K562 (cell line): ENCODE measurements around the gene TWSG1. TPM values are rescaled to one million over a fixed set of nuclear protein-coding genes. Genes with fewer than 3 reads are reported as not detected.
A peak's percentile ranks its signal among the peaks of the same experiment; 100 is the strongest.

Experiments
- CHD7 ChIP-seq: fragments of 200-600 bp; sonication (generic); IDR thresholded peaks from one replicate; pipeline ENCODE4 v1.6.1; 2012; ENCODE audit warnings: mild to moderate bottlenecking, low read depth, low read length, inconsistent platforms
- EZH2 ChIP-seq: IDR thresholded peaks from 2 replicates; pipeline ENCODE4 v1.6.1; 2012; ENCODE audit warnings: low read depth, mild to moderate bottlenecking, inconsistent platforms, low read length, borderline replicate concordance
- KDM5B ChIP-seq: fragments of 200-600 bp; sonication (generic); IDR thresholded peaks from 2 replicates; pipeline ENCODE4 v1.6.1; 2012; ENCODE audit warnings: low read depth, mild to moderate bottlenecking, moderate library complexity, low read length, control low read depth, inconsistent platforms; ENCODE audit not compliant: insufficient replicate concordance
- MEF2D ChIP-seq: conservative IDR thresholded peaks from 2 replicates; pipeline ENCODE4 v1.6.1; 2016; ENCODE audit warnings: low read depth, missing genetic modification characterization, missing compliant biosample characterization
- NFIC ChIP-seq: fragments of 450-650 bp; IDR thresholded peaks from 2 replicates; pipeline ENCODE4 v1.6.1; 2017; ENCODE audit warnings: mild to moderate bottlenecking, inconsistent platforms
- NFRKB ChIP-seq: fragments of 450-650 bp; IDR thresholded peaks from 2 replicates; pipeline ENCODE4 v1.6.1; 2016; ENCODE audit warnings: low read depth
- RBFOX2 ChIP-seq: fragments of 200-400 bp; formaldehyde crosslinking; IDR thresholded peaks from 2 replicates; pipeline ENCODE4 v1.6.1; 2017; ENCODE audit warnings: low read depth, mild to moderate bottlenecking, low read length, moderate library complexity
- SRSF7 ChIP-seq: fragments of 200-400 bp; formaldehyde crosslinking; optimal IDR thresholded peaks from 2 replicates; pipeline ENCODE3; 2017; ENCODE audit warnings: mild to moderate bottlenecking, low read depth, low read length
- TCFL5 ChIP-seq: fragments of 250-450 bp; sonication (Bioruptor Pico); conservative IDR thresholded peaks from 2 replicates; pipeline ENCODE4 v1.6.1; 2021; ENCODE audit warnings: mild to moderate bottlenecking, moderate library complexity, matching md5 sums
- THRB ChIP-seq: fragments of 450-650 bp; formaldehyde crosslinking; conservative IDR thresholded peaks from 2 replicates; pipeline ENCODE4 v1.4.0; 2022; ENCODE audit warnings: mild to moderate bottlenecking, missing genetic modification characterization
- polyA plus RNA-seq, 8 experiments: library from polyadenylated mRNA; depleted of rRNA in 4 of 8; stranded (reverse) in 5 of 8; unstranded in 3 of 8; fragments of >200 nt; fragmentation: Nextera tagmentation in 2 of 8; fragmentation: Illumina TruSeq in 1 of 8; extraction: Ambion mirVana in 2 of 8; extraction: Trizol in 1 of 8; gene quantifications; 2 replicates each; pipeline versions ENCODE4 v1.2.1 to v1.2.3, GENCODE V29; 2011 to 2014; ENCODE audit warnings: inconsistent platforms in 1 of 8, missing spikeins in 1 of 8
- total RNA-seq, 7 experiments: library from RNA; depleted of rRNA in 6 of 7; stranded (reverse); fragments of >200 nt in 6 of 7; fragmentation: Illumina TruSeq in 2 of 7; extraction: Trizol in 2 of 7; gene quantifications; 2 replicates each; pipeline versions ENCODE4 v1.2.1 to v1.2.3, GENCODE V29; 2011 to 2021; ENCODE audit warnings: low replicate concordance in 1 of 7
- TF ChIP-seq, protein P1 (sequence below): sonication (generic); formaldehyde crosslinking; IDR thresholded peaks from 2 replicates; pipeline ENCODE4 v1.8.0; 2022; ENCODE audit warnings: missing genetic modification reagents, mild to moderate bottlenecking, borderline replicate concordance
- TF ChIP-seq, protein P2 (sequence below): fragments of 200-800 bp; sonication (Bioruptor generic); IDR thresholded peaks from 2 replicates; pipeline ENCODE4 v1.6.1; 2017; ENCODE audit warnings: missing genetic modification characterization, missing compliant biosample characterization

TWSG1 gene
- total and polyA plus RNA-seq, 9 of the 15 experiments (the other 6 are each of a cell fraction or from before 2014, with no cell fraction given): 10.4 to 37.2 (median 25.1) TPM

- TF ChIP-seq THRB (CRISPR knock-in tag) (peak; percentile 76; the same call in 1 of the 2 replicates), RBFOX2 (peak; percentile 61; the same call in 1 of the 2 replicates), NFRKB (peak; percentile 79; the same call in 1 of the 2 replicates), TCFL5 (CRISPR knock-in tag) (no peak), SRSF7 (no peak), MEF2D (0 out of 2 replicates have a peak, but pooled peaks have one; percentile 38), KDM5B (peak; percentile 83), CHD7 (peak; percentile 94), NFIC (peak; percentile 52), EZH2 (no peak)
- TF ChIP-seq, protein P1, sequence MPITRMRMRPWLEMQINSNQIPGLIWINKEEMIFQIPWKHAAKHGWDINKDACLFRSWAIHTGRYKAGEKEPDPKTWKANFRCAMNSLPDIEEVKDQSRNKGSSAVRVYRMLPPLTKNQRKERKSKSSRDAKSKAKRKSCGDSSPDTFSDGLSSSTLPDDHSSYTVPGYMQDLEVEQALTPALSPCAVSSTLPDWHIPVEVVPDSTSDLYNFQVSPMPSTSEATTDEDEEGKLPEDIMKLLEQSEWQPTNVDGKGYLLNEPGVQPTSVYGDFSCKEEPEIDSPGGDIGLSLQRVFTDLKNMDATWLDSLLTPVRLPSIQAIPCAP (CRISPR knock-in tag): no peak
- TF ChIP-seq, protein P2, sequence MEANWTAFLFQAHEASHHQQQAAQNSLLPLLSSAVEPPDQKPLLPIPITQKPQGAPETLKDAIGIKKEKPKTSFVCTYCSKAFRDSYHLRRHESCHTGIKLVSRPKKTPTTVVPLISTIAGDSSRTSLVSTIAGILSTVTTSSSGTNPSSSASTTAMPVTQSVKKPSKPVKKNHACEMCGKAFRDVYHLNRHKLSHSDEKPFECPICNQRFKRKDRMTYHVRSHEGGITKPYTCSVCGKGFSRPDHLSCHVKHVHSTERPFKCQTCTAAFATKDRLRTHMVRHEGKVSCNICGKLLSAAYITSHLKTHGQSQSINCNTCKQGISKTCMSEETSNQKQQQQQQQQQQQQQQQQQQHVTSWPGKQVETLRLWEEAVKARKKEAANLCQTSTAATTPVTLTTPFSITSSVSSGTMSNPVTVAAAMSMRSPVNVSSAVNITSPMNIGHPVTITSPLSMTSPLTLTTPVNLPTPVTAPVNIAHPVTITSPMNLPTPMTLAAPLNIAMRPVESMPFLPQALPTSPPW (CRISPR knock-in tag): peak; percentile 35
These were observed 70.0 kb downstream of the TWSG1 start (continued) for GRCh38 chr18:9404565-9405060.
